RWPE2 (cell line): ENCODE measurements around the gene CDYL2.

Experiments
- ATAC-seq: fragments of 200-7000 bp; cut with Tn5 transposase; 3 replicates; pipeline ENCODE4 v1.9.1; 2021; ENCODE audit warnings: low read depth
- DNase-seq: peaks from one replicate; pipeline ENCODE4 v3.0.0-alpha.2; 2020; ENCODE audit warnings: low spot score
- H3K27ac ChIP-seq: fragments of 450-650 bp; 2 replicates; pipeline ENCODE4 v1.5.1; 2017; ENCODE audit warnings: mild to moderate bottlenecking; ENCODE audit not compliant: poor library complexity, severe bottlenecking
- H3K27me3 ChIP-seq: fragments of 250-450 bp; sonication (Bioruptor Pico); 2 replicates; pipeline ENCODE4 v1.5.1; 2021; ENCODE audit warnings: mild to moderate bottlenecking, moderate library complexity; ENCODE audit not compliant: insufficient read depth, poor library complexity, severe bottlenecking
- H3K36me3 ChIP-seq: fragments of 250-450 bp; sonication (Bioruptor Pico); 2 replicates; pipeline ENCODE4 v1.5.1; 2020; ENCODE audit warnings: low read depth, mild to moderate bottlenecking, moderate library complexity
- H3K4me1 ChIP-seq: fragments of 250-450 bp; sonication (Bioruptor Pico); 2 replicates; pipeline ENCODE4 v1.5.1; 2021; ENCODE audit warnings: mild to moderate bottlenecking, moderate library complexity; ENCODE audit not compliant: insufficient read depth, poor library complexity, severe bottlenecking
- H3K4me3 ChIP-seq: fragments of 250-450 bp; sonication (Bioruptor Pico); 2 replicates; pipeline ENCODE4 v1.5.1; 2021; ENCODE audit warnings: mild to moderate bottlenecking, moderate library complexity; ENCODE audit not compliant: severe bottlenecking
- H3K9me3 ChIP-seq: fragments of 250-450 bp; sonication (Bioruptor Pico); 2 replicates; pipeline ENCODE4 v1.5.1; 2021; ENCODE audit warnings: mild to moderate bottlenecking, moderate library complexity; ENCODE audit not compliant: severe bottlenecking
- TF ChIP-seq, protein P1 (sequence below): fragments of 450-650 bp; IDR thresholded peaks from one replicate; pipeline ENCODE4 v1.5.1; 2017; ENCODE audit warnings: mild to moderate bottlenecking, moderate library complexity; ENCODE audit not compliant: poor library complexity, severe bottlenecking

CDYL2 gene

DNA sequence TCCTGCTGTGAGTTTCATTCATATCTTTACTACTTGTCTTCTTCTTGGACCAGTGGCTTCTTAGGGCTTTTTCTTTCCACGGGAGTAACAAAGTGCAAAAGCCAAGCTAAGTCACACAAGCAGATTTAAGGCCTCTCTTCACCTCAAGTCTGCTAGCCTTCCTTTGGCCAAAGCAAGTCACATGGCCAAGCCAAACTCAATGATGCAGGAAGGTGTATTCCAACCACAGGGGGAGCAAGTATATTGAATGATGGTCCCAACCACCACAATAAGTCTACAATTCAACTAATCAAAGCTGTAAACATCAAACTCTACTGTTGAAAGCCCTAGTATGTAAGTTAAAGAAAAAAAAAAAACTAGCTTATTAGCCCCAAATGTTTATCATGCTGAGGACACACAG is 44.5 kb upstream of the CDYL2 start:
- no peak overlapping the region for H3K27ac ChIP-seq
- no peak for ATAC-seq
- no peaks in the 10 kb centered on the region for H3K4me1 ChIP-seq
- no peak for DNase-seq
- H3K27me3 ChIP-seq, result no peaks in the 10 kb centered on the region
- no peak overlapping the region for H3K4me3 ChIP-seq
- peaks cover 4% of the 10 kb centered on the region for H3K9me3 ChIP-seq
- TF ChIP-seq, protein P1, sequence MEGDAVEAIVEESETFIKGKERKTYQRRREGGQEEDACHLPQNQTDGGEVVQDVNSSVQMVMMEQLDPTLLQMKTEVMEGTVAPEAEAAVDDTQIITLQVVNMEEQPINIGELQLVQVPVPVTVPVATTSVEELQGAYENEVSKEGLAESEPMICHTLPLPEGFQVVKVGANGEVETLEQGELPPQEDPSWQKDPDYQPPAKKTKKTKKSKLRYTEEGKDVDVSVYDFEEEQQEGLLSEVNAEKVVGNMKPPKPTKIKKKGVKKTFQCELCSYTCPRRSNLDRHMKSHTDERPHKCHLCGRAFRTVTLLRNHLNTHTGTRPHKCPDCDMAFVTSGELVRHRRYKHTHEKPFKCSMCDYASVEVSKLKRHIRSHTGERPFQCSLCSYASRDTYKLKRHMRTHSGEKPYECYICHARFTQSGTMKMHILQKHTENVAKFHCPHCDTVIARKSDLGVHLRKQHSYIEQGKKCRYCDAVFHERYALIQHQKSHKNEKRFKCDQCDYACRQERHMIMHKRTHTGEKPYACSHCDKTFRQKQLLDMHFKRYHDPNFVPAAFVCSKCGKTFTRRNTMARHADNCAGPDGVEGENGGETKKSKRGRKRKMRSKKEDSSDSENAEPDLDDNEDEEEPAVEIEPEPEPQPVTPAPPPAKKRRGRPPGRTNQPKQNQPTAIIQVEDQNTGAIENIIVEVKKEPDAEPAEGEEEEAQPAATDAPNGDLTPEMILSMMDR, result no peak
- H3K36me3 ChIP-seq, result no peaks in the 10 kb centered on the region

DNA sequence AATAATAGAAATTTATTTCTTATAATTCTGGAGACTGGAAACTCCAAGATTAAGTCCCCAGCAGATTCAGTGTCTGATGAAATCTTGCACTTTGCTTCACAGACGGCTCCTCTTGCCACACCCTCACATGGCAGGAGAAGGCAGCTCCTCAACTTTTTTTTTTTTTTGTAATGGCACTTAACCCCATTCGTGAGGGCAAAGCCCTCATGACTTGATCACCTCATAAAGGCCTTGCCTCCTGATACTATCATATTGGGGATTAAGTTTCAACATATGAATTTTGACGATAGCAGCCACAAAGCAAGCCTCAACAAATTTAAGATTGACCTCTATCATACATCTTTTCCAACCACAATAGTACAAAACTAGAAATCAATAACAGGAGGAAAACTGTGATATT is 42.3 kb upstream of the CDYL2 start:
- no peak for DNase-seq
- Histone ChIP-seq H3K27ac (no peak overlapping the region), H3K36me3 (no peaks in the 10 kb centered on the region), H3K27me3 (no peaks in the 10 kb centered on the region), H3K4me1 (no peaks in the 10 kb centered on the region), H3K4me3 (no peak overlapping the region), H3K9me3 (peaks cover 4% of the 10 kb centered on the region)
- TF ChIP-seq, protein P1, result no peak
- ATAC-seq, result no peak

DNA sequence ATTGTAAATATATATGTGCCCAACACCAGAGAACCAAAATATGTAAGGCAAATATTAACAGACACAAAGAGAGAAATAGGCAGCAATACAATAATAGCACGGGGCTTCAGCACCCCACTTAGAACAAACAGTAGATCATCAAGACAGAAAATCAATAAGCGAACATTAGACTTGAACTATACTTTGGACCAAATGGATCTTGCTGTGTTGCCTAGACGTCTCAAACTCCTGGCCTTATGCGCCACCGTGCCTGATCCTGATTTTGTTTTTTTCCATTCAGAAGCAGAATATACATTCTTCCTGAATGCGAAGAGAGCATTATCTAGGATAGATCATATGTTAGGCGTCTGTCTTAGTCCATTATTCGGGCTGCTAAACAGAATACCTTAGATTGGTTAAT is 41.9 kb upstream of the CDYL2 start:
- Histone ChIP-seq H3K27ac (no peak overlapping the region), H3K9me3 (peaks cover 4% of the 10 kb centered on the region), H3K4me1 (no peaks in the 10 kb centered on the region), H3K36me3 (no peaks in the 10 kb centered on the region), H3K27me3 (no peaks in the 10 kb centered on the region), H3K4me3 (no peak overlapping the region)
- no peak for DNase-seq
- TF ChIP-seq, protein P1, result no peak
- ATAC-seq, result no peak

DNA sequence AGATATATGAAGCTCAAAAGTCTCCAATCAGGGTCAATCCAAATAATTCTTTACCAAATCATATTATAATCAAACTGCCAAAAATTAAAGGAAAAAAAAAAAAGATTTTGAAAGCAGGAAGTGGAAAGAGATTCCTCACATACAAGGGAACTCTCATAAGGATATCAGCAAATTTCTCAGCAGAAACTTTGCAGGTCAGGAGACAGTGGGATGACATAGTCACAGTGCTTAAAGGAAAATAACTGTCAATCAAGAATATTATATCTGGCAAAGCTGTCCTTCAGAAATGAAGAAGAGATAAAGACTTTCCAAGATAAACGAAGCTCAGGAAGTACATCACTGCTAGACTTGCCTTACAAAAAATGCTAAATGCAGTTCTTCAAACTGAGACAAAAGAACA is 40.0 kb upstream of the CDYL2 start:
- no peak overlapping the region for H3K4me3 ChIP-seq
- ATAC-seq (no peak), DNase-seq (no peak)
- no peaks in the 10 kb centered on the region for H3K27me3 ChIP-seq
- H3K9me3 ChIP-seq, result peaks cover 4% of the 10 kb centered on the region
- H3K4me1 ChIP-seq, result no peaks in the 10 kb centered on the region
- TF ChIP-seq, protein P1, result no peak
- H3K36me3 ChIP-seq, result no peaks in the 10 kb centered on the region
- no peak overlapping the region for H3K27ac ChIP-seq

DNA sequence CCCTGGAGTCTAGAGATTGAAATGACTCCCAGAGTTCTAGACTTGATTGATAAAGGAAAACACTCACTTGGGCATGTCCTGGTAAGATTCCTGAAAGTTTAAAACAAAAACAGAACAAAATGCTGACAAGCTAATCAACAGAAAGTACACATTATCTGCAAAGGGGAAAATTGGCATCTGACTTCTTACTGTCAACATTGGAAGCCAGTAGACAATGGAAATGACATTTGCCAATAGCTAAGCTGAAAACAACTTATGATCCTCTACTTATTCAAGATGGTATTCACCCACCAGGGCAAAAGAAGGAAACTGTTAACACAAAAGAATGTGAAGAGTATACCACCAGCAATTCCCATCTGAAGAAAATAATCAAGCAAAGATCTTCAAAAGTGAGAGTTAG is 36.8 kb upstream of the CDYL2 start:
- H3K4me3 ChIP-seq, result no peak overlapping the region
- TF ChIP-seq, protein P1, result no peak
- ATAC-seq (no peak), DNase-seq (no peak)
- H3K36me3 ChIP-seq, result no peaks in the 10 kb centered on the region
- H3K27ac ChIP-seq, result no peak overlapping the region
- H3K9me3 ChIP-seq, result peaks cover 4% of the 10 kb centered on the region
- peaks cover 21% of the 10 kb centered on the region for H3K27me3 ChIP-seq
- H3K4me1 ChIP-seq, result no peaks in the 10 kb centered on the region
